Activated gamma-delta T cell treated with anti-CD3 and anti-CD28 coated beads, Interleukin-2, amount 50 U/mL, for 16 hours (primary cell): ENCODE results near the gene NRG3.
"Not testable (repeated sequence)": the region's sequence is repeated elsewhere in the genome, so short reads cannot be mapped to it uniquely, and the experiment has no call there.

ENCODE experiments used
- DNase-seq: peaks from one replicate; pipeline ENCODE4 v3.0.0-alpha.2; 2020; ENCODE audit warnings: low read depth

Gene NRG3

GRCh38 chr10:82914655-82915136 lies 1039.7 kb downstream of the NRG3 start:
- DNase-seq = no peak

GRCh38 chr10:82916941-82917340 lies 1041.9 kb downstream of the NRG3 start:
- DNase-seq = no peak

- DNase-seq = no peak
Measured at GRCh38 chr10:82918022-82918421, 1043.0 kb downstream of the NRG3 start.

- DNase-seq = no peak
Measured at GRCh38 chr10:82922046-82922445, 1047.1 kb downstream of the NRG3 start.

GRCh38 chr10:82922755-82923154 lies 1047.8 kb downstream of the NRG3 start:
- DNase-seq = no peak

- no peak for DNase-seq
Measured at GRCh38 chr10:82924711-82925110, 1049.7 kb downstream of the NRG3 start.

GRCh38 chr10:82925547-82925946 lies 1050.6 kb downstream of the NRG3 start:
- no peak for DNase-seq

GRCh38 chr10:82932451-82932850 lies 1057.5 kb downstream of the NRG3 start:
- no peak for DNase-seq

GRCh38 chr10:82934429-82934828 lies 1059.4 kb downstream of the NRG3 start:
- DNase-seq = no peak

GRCh38 chr10:82934947-82935346 lies 1060.0 kb downstream of the NRG3 start:
- no peak for DNase-seq

- DNase-seq = no peak
Measured at GRCh38 chr10:82938331-82938730, 1063.3 kb downstream of the NRG3 start.

- no peak for DNase-seq
Measured at GRCh38 chr10:82942286-82943099, 1067.5 kb downstream of the NRG3 start.

GRCh38 chr10:82943142-82943541 lies 1068.1 kb downstream of the NRG3 start:
- no peak for DNase-seq

GRCh38 chr10:82949816-82950575 lies 1075.0 kb downstream of the NRG3 start:
- no peak for DNase-seq

GRCh38 chr10:82953331-82953730 lies 1078.3 kb downstream of the NRG3 start:
- no peak for DNase-seq

GRCh38 chr10:82953909-82954308 lies 1078.9 kb downstream of the NRG3 start:
- DNase-seq = no peak

- DNase-seq = not testable (repeated sequence)
Measured at GRCh38 chr10:82960421-82961060, 1085.5 kb downstream of the NRG3 start.

- DNase-seq = no peak
Measured at GRCh38 chr10:82961864-82962263, 1086.9 kb downstream of the NRG3 start.

GRCh38 chr10:82966130-82966529 lies 1091.1 kb downstream of the NRG3 start:
- no peak for DNase-seq

GRCh38 chr10:82968533-82968932 lies 1093.5 kb downstream of the NRG3 start:
- DNase-seq = no peak

GRCh38 chr10:82969405-82969804 lies 1094.4 kb downstream of the NRG3 start:
- no peak for DNase-seq

GRCh38 chr10:82980321-82980720 lies 1105.3 kb downstream of the NRG3 start:
- DNase-seq = no peak
